Keratinocyte (primary cell): ENCODE results near the gene PRKCZ.

Experiments
- CTCF ChIP-seq, 3 experiments: IDR thresholded peaks in 1 of 3; conservative IDR thresholded peaks in 1 of 3; optimal IDR thresholded peaks in 1 of 3; 2 replicates in 2 of 3; 3 replicates in 1 of 3; pipeline versions ENCODE3 to v1.5.1; 2011; ENCODE audit warnings: low read length in 3 of 3, mild to moderate bottlenecking in 3 of 3, moderate library complexity in 2 of 3, control low read depth in 1 of 3, inconsistent platforms in 1 of 3; ENCODE audit not compliant: insufficient read depth in 2 of 3; ENCODE audit errors: extremely low read depth in 1 of 3
- EZH2 ChIP-seq: IDR thresholded peaks from one replicate; pipeline ENCODE4 v1.6.1; 2012; ENCODE audit warnings: inconsistent platforms, mild to moderate bottlenecking, low read length, moderate library complexity

DNA sequence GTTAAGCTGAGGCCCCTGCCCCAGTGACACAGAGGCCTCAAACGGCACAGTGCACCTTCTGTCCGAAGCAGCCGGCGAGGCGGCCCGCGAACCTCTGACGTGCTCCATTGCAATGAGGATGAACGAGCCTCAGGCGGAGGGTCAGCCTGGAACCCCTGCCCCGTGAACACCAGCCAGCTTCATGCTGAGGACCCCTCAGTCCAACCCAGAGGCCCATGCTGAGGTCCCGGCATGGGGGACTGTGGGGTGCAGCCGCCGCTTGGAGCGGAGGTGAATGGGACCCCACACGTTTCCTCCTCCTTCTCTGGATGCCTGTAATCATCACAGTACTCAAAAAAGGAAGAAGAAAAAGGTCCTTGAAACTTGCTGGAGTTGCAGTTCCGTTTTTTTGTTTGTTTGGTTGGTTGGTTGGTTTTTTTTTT lies 62.1 kb downstream of the PRKCZ start:
- no peak for TF ChIP-seq EZH2
- TF ChIP-seq CTCF (optimal IDR thresholded peaks at IDR 0.05 in 1 of 3, IDR thresholded peaks at IDR 0.05 in 1 of 3, conservative IDR thresholded peaks at IDR 0.05 in 1 of 3; ENCODE audit: extremely low read depth in 1 of 3, insufficient read depth in 2 of 3, low read length in 3 of 3): no peak
